HG02981 (cell line): ENCODE measurements around the gene VPS37B.
"Not testable (repeated sequence)": the region's sequence is repeated elsewhere in the genome, so short reads cannot be mapped to it uniquely, and the experiment has no call there.

Experiments
- ATAC-seq: cut with Tn5 transposase; IDR thresholded peaks from one replicate; pipeline ENCODE4 v1.9.1; 2021; ENCODE audit warnings: mild to moderate bottlenecking, moderate library complexity; ENCODE audit not compliant: unreplicated experiment

The VPS37B gene

DNA sequence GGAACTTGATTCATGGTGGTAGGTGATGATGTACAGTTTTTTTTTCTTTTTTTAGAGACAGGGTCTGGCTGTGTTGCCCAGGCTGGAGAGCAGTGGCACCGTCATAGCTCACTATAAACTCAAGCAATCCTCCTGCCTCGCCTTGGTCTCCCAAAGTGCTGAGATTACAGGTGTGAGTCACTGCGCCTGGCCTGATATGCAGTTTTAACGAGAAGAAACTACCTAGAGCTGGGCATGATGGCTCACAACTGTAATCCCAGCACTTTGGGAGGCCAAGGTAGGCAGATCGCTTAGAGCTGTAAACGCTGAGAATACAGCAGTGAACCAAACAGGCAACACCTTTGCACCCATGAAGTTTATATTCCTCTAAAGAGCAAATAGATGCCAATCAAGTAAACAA lies 13.0 kb upstream of the VPS37B start:
- no peak for ATAC-seq

DNA sequence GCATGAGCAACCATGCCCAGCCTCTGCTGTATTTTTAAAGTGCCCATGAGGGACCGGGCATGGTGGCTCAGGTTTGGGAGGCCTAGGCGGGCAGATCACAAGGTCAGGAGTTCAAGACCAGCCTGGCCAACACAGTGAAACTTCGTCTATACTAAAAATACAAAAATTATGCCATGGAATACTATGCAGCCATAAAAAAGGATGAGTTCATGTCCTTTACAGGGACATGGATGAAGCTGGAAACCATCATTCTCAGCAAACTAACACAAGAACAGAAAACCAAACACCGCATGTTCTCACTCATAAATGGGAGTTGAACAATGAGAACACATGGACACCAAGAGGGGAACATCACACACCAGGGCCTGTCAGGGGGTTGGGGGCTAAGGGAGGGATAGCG lies 9.3 kb upstream of the VPS37B start:
- not testable (repeated sequence) for ATAC-seq

DNA sequence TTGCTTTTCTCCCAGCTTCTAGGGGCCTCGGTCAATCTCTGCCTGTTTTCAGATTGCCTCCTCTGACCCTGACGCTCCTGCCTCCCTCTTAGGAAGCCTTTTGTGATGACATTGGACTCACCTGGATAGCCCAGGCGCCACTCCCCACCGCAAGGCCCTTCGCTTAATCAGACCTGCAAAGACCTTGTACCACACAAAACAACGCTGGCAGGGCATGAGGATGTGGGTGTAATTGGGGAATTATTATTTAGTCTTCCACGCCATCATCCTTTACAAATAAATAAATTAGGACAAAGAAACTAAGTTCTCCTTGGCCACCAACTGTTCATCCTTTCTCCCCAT lies 7.7 kb upstream of the VPS37B start:
- ATAC-seq = no peak

DNA sequence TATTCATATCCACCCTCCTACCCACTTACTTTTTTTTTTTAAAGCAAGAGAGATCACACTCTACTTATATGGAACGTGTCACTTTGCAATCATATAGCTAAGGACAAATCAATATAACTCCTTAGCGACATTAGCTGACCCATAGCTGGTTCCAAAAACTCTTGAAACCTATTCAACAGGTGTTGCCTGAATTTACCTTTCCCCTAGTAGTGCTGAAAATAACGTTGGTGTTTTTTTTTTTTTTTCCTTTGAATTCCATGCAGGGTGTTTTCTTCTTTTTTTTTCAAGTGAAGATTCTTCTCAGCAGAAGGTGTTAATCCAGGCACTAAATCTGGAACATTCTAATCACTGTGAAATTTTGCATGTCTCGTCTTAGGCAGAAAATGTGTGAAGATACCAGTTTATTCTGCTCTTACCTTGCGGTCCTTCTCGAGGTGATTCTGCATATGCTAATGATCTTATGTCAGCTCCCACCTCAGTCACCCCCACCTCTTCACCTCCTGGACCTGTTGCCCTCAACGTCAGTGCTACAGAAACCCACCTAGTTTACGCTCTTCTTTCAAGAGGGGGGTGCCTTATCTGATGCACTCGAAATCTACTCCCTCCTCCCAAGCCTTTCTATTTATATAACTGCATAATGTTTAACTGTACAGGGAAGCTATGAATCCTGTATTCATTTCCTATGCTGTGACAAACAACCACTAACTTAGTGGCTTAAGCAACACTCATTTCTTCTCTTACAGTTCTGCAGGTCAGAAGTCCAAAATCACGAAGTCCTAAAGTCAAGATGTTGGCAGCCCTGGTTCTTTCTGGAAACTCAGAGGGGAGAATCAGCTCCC lies 7.1 kb upstream of the VPS37B start:
- ATAC-seq = no peak

DNA sequence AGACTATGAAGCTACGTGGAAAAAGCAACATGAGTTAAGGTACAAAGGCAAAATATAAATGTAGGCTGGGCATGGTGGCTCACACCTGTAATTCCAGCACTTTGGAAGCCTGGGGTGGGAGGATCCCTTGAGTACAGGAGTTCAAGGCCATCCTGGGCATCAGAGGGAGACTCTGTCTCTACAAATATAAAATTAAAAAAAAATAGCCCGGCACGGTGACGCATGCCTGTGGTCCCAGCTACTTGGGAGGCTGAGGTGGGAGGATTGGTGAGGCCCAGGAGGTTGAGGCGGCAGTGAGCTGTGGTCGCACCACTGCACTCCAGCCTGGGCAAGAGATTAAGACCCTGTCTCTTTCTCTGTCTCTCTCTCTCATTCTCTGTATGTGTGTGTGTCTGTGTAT lies 4.0 kb upstream of the VPS37B start:
- ATAC-seq = no peak

DNA sequence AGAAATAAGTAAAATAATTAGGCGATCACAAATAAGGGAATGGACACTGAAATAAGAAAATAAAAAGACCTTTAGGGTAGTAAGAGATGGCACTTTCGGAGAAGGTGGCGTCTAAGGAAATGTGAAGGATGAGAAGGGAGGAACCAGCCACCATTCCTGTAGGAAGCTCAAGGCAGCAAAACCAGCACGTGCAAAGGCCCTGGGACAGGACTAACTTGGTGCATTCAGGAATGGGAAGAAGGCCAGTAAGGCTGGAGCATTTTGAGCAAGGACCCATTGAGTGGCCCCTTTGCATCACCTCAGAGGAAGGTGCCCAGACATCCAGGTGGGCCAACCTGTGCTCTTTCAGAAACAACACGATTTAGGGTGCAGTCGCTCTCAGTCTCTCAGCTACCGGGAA lies 738 bp upstream of the VPS37B start:
- no peak for ATAC-seq

DNA sequence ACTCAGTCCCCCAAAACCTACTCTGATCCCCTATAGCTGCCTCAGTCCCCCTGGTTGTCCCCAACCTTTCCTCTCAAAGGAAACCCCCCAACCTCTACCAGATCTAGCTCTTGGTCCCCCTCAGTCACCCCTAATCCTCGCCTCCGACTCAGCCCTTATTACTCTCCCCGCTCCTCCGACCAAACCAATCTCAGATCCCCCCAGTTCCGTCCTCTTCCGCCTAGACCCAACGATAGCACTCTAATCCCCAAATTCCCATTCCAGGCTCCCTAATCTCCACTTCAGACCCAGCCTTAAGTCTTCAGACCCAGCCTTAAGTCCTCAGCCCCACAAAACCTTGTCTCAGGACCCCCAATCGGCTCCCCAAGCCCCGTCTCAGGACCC lies 612 bp downstream of the VPS37B start:
- ATAC-seq = no peak

DNA sequence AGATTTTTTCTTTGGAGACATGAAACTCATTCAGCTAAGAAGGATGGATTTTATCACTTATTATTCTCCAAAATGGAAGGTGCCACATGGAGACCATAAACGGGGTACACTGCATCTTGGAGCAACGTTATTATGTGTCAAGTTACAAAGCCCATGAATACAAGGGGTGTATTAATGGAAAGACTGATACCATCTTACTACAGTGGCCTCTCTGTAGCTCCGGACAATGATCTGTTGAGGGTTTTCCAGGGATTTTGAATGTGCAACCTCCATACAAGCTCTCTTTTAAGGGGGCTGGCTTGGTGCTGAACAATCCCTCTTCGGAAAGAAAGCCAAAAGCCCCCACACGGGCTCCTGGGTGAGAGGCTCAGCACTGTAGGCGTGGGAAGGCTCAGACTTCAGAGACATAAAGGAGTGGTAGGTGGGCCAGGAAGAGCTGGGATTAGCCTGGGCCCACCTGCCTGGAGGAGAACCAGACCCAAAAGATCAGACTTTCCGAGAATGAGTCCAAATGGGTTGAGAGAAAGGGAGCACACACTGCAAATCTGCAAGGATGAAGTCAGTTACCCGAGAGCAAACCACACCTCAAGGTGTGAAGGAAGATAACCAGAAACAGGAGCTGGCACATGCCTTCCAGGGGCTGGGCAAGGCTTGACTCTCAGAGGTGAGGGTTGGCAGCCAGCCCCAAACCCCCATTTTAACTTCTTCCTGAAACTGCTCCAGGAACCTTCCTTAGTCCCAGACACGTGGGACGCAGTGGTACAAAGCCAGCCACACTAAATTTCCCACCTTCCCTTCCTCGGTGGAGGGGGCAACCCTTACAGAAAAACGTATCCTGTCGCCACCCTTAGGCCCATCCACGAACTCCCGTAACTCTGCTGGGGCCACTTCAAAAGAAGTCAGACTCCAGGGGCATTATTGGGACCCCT lies 1.5 kb downstream of the VPS37B start:
- no peak for ATAC-seq

DNA sequence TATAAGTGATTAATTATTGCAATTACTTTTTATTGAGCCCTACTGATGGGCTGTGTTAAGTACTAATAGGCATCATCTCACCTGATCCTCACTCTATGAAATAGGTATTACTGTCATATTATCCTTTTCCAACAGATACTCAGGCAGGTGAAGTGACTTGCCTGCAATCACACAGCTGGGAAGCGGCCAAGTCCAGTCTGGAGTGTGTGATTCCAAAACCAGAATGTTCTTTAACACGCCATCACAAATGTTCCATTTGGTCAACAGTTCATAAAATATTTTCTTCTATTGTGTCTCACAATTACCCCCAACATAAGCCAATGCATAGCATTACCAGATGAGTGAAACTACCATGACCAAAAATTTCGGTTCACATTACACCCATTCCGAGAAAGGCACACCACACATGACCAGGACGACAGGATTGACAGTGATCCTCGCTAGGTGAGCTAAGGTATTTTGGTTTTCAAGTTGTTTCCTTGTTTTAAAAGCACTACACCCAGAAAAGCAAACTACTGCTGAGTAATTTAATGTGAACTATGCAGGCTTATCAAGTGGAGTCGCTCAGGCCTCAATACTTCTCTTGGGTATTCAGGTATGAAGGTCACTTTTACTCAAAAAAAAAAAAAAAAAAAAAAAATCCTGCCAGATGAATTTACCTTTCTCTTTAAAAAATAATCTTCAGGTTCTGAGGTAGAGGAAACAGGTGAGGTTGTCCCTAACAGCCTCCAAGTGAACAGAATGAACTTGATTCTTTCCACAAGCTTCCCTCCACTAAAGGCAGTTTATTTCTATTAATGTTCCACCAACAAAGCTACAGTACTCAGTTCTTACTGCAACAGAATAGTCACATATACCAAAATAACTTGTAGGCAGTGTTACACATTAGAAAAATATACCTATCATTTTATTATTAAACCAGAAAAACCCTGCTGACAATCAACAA lies 2.4 kb downstream of the VPS37B start:
- no peak for ATAC-seq

DNA sequence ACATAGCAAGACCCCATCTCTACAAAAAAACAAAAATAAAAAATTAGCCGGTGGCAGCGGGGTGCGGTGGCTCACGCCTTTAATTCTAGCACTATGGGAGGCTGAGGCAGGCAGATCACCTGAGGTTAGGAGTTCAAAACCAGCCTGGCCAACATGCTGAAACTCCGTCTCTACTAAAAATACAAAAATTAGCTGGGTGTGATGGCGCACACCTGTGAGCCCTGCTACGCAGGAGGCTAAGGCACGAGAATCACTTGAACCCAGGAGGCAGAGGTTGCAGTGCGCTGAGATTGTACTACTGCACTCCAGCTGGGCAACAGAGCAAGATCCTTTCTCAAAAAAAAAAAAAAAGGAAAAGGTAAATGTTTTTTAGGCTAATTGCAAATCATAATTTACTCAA lies 3.2 kb downstream of the VPS37B start:
- not testable (repeated sequence) for ATAC-seq

DNA sequence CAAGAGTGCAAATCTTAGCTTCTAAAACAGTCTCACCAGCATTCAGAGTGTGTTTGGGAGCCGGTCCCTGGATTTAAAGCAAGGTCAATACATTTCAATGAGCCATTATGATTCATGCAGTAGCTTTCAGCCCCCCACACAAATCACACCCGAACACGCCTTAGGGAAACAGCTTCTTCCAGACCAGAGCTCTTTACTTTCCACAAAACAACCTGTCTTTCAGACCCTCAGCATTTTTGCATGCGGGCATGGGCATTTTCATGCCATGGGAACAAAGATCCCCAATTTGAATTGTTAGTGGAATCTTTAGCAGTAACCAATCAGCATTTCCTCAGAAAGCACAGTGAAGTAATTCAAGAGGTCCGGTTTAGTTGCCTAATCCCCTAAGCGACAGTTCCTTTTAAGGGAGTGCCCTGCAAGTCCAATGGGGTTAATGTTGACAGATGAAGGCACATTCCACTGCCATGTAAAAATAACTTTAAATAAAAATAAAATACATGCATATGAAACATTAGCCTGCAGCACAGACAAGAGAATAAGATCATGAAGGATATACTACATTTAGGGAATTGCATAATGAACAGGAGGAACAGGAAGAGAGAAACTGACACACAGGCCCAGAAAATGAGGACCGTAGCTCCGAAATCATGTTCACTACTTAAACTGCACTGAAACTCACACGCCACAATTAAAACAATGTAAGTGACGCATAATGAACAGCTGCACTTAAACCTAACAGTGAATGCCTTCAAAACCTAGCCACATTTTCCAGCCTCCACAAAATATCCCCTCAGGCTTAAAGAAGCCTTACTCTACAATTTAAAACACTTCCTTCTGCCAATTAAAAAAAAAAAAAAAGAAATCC lies 4.0 kb downstream of the VPS37B start:
- ATAC-seq = no peak

DNA sequence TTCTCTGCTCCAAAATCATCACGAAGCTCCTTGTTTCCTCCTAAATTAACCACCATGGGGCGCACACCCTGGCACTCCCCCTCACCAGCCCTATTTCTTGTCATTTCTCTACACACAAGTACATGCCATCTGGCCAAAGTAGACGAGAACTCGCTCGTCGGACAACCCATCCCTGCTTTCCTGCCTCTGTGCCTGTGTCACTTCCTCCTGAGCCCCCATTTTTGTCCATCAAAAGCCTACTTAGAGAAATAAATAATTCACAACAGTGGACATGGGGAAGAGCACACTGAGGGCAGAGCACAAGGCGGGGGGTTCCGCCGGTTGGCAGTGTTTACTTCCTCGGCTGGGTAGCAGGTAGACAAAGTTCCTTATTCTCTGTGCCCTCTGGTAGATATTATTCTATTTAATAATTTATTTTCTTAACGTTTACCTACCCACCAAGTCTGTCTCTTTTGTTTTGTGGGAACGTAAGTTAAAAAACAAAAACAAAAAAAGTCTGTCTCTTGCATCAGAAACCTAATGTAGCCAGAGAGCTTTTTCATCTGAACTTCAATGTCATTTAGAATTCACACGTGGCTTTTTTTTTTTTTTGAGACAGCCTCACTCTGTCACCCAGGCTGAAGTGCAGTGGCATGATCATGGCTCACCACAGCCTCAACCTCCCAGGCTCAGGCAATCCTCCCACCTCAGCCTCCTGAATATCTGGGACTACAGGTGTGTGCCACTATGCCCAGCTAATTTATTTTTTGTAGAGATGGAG lies 6.0 kb downstream of the VPS37B start:
- ATAC-seq = no peak

DNA sequence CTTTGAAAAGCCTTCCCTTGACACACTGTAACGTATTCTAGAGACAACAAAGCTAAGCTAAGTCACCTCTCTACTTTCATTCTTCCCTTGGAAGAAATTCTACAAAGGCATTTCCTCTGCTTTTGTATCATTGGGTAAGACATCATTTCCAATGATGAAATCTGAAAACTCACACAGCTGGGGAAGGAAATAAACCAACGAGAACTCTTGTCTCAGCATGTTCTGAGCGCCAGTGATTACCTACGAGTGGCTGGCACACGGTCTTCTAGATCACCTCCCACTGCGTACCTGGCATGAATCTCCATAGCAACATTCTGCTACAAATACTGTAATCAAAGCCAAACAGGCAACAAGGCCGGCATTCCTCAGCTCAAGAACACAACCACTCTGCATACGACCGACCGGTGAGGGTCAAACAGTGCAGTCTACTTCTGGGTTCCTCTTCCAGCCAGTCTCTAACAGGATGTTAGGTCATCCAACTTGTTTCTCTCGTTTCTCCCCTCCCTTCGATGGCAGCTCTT lies 7.6 kb downstream of the VPS37B start:
- ATAC-seq = peak; percentile 42

DNA sequence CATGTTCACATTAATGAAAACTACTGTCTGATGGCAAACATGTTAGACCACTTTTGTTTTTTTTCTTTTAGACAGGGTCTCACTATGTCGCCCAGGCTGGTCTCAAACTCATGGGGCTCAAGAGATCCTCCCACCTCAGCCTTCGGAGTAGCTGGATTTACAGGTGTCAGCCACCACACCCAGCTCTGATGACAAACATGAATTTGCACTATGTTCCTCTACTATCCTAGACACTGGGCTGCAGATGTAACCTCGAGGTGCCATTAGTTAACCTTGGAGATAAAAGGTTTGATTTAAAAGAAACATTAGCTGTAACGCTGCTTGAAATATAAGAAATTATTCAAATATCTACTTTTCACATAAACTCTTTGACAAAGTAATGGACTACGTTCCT lies 8.1 kb downstream of the VPS37B start:
- peak; percentile 10 for ATAC-seq

DNA sequence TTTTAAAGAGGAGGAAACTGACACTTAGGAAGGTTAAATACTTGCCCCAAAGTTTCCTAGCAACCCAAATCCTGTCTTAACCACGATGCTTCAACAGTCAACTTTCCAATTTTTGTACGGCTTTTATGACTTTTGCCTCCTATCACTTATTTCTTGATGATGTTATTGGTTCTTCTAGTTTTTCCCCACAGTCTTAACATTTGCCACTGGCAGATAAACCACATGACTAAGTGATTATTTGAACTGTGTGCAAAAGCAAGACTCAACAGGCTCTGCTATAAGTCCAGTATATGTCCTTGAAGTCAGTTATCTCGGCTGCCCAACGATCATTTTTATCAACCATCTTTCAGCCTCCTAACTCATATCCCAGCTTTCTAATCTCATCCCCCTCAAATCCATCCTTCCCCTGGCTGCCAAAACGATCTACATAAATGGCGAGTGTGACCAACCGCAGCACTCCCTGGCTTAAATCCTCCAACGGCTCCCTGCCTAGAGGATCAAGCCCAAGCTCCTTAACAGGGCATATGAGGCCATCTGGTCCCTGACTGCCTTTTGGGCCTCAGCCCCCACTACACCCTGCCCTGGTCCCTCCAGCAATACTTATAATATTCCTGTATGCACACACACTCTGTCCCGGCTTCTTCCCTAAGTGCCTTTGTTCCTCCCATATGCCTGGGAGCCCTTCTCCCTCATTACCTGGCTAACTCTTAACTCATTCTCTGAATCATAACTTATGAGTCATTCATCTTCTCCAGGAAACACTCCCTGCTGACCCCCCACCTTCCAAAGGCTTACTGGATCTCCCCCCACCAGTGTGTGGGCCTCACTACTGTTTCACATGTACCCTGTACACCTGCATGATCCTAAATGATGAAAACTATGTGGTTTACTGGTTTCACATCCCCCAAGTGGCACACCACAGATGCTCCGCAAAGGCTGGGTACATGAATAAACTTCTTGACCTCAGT lies 8.8 kb downstream of the VPS37B start:
- ATAC-seq = peak; percentile 61

DNA sequence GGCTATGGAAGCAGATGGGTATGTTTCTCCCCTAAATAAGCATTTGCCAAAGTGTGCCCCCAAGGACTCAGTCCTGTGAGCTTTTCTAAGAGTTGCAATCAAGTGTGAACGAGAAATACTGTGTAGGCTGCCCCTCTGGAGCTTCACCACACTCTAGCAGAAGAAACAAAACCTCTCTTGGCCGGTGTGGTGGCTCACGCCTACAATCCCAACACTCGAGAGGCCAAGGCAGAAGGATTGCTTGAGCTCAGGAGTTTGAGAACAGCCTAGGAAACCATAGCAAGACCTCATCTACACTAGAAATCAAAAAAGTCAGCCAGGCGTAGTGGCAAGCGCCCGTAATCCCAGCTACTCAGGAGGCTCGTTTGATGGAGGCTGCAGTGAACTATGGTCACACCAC lies 9.8 kb downstream of the VPS37B start:
- ATAC-seq = no peak

DNA sequence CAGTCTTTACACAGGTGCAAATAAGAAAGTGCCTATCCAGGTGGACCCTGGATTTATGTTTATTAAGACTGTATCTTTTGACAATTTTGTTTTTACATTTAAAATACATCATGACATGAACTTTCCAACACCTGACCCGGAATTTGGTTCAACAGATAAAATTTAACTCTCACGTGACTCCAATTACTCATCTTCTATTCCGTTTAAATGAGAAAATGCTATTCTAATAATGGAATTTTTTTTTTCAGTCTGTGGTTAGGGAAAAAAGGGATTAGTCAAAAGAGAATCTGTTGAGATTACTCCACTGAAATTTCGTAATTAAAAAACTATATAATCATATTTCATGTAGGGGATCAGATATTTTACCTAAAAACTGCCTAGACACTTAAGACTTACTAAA lies 11.1 kb downstream of the VPS37B start:
- no peak for ATAC-seq
